GM19372 (cell line): ENCODE results near the gene CAD.
"Not testable (repeated sequence)": the region's sequence is repeated elsewhere in the genome, so short reads cannot be mapped to it uniquely, and the experiment has no call there.

ENCODE experiments used
- ATAC-seq: cut with Tn5 transposase; IDR thresholded peaks from one replicate; pipeline ENCODE4 v1.9.1; 2021; ENCODE audit warnings: mild to moderate bottlenecking, low read depth, moderate library complexity; ENCODE audit not compliant: unreplicated experiment

CAD gene

GRCh38 chr2:27198068-27198467 lies 19.1 kb upstream of the CAD start:
- not testable (repeated sequence) for ATAC-seq

- ATAC-seq, result no peak
These were observed 18.5 kb upstream of the CAD start for GRCh38 chr2:27198627-27199026.

GRCh38 chr2:27199241-27199640 lies 17.9 kb upstream of the CAD start:
- ATAC-seq, result no peak

- ATAC-seq, result no peak
These were observed 15.5 kb upstream of the CAD start for GRCh38 chr2:27201675-27202074.

GRCh38 chr2:27202854-27203253 lies 14.3 kb upstream of the CAD start:
- no peak for ATAC-seq

GRCh38 chr2:27203741-27204140 lies 13.4 kb upstream of the CAD start:
- ATAC-seq, result no peak

- ATAC-seq, result no peak
These were observed 12.6 kb upstream of the CAD start for GRCh38 chr2:27204566-27204965.

GRCh38 chr2:27205206-27205605 lies 12.0 kb upstream of the CAD start:
- ATAC-seq, result no peak

GRCh38 chr2:27206346-27206745 lies 10.8 kb upstream of the CAD start:
- ATAC-seq, result no peak

GRCh38 chr2:27208486-27209050 lies 8.6 kb upstream of the CAD start:
- no peak for ATAC-seq

- no peak for ATAC-seq
These were observed 7.4 kb upstream of the CAD start for GRCh38 chr2:27209621-27210401.

GRCh38 chr2:27211241-27211942 lies 5.8 kb upstream of the CAD start:
- ATAC-seq, result no peak

- peak; percentile 74 for ATAC-seq
These were observed 5.1 kb upstream of the CAD start, which contains the start of the genes ATRAID and SLC5A6 for GRCh38 chr2:27211943-27212625. ATRAID (plus strand) TSS chr2:27212041; CDS start chr2:27212369, 328 bp downstream. SLC5A6 (minus strand) TSS chr2:27212268; CDS start chr2:27207650, 4,618 bp downstream.

- no peak for ATAC-seq
These were observed 4.3 kb upstream of the CAD start for GRCh38 chr2:27212626-27213471.

GRCh38 chr2:27214941-27215340 lies 2.2 kb upstream of the CAD start:
- ATAC-seq, result no peak

- ATAC-seq, result no peak
These were observed 592 bp upstream of the CAD start for GRCh38 chr2:27216416-27217137.

- ATAC-seq, result no peak
These were observed 1.4 kb downstream of the CAD start for GRCh38 chr2:27218614-27219013.

GRCh38 chr2:27219091-27219490 lies 1.9 kb downstream of the CAD start:
- no peak for ATAC-seq

GRCh38 chr2:27220091-27220490 lies 2.9 kb downstream of the CAD start:
- ATAC-seq, result no peak
